ENCODE measurements around the gene HLTF.
"Not testable (repeated sequence)": the region's sequence is repeated elsewhere in the genome, so short reads cannot be mapped to it uniquely, and the experiment has no call there.

- TF ChIP-seq POLR2A, CTCF (IDR thresholded peaks at IDR 0.05): not testable (repeated sequence)
These were observed 11.7 kb upstream of the HLTF start for GRCh38 chr3:149097987-149098386.

Data from thyroid gland (tissue), 4 donors.